KBM-7 (cell line): ENCODE results near the gene JMJD1C.
"Not testable (repeated sequence)": the region's sequence is repeated elsewhere in the genome, so short reads cannot be mapped to it uniquely, and the experiment has no call there.

Experiments used
- DNase-seq: peaks from one replicate; pipeline ENCODE4 v3.0.0-alpha.2; 2015
- in situ Hi-C: fragments of 300-500 bp; cut with MboI; formaldehyde crosslinking; loops from 2 replicates; pipeline ENCODE4 v1.14.3; 2020; ENCODE audit warnings: low sequenced_read_pairs, low pct_unique_long_range_greater_than_20kb, mixed read lengths

The JMJD1C gene

DNA sequence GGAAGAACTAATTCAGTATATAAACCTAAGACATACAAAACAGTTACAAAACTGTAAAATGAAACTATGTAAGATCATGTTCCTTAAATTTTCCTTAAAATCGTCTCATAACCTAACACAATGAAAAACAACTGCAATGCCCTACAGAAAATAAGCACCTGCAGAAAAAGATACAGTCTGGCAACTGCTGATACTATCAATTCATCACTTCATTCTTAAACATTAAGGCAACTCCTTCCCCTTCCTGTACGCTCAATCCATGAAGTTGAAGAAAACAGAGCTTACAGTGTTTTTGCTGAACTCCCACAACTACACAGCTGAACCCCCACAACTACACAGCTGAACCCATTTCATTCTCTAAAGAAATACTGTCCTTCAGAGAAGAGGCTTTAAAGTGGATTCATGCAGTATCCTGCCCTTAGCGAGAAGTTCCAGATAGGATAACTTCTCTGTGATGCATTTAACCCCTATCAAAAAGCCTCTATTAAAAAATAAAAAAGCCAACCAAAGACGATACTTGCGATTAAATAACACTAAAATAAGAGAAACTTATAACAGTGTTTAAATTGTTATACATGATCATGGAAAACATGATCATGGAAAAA, 50.0 kb downstream of the JMJD1C start:
- in situ Hi-C loops = no loop called here
- DNase-seq = no peak

DNA sequence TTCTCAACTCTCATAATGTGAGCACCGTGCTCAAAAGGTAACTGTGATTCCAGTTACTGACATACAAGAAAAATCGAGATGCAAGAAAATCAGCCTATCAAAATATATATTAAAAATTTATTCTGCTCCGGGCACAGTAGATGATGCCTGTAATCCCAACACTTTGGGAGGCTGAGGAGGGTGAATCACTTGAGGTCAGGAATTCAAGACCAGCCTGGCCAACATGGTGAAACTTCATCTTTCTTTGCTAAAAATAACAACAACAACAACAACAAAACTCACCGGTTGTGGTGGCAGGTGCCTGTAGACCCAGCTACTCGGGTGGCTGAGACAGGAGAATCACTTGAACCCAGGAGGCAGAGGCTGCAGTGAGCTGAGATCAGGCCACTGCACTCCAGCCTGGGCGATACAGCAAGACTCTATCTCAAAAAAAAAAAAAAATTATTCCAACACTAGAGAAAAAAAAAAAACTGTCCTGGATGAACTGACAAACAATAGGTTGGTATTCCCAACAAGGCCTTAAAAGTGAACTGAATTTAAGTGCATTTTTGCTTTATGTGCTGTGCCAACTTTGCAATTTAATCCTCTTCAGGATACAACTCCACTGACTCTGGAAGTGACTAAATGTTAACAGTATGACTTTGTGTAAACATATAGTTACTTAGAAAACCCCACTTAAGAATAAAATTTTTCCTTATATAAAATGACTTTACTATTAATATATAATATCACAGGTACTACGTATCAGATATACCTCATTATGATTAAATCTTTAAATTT, 51.1 kb downstream of the JMJD1C start:
- in situ Hi-C loops = no loop called here
- DNase-seq = no peak

DNA sequence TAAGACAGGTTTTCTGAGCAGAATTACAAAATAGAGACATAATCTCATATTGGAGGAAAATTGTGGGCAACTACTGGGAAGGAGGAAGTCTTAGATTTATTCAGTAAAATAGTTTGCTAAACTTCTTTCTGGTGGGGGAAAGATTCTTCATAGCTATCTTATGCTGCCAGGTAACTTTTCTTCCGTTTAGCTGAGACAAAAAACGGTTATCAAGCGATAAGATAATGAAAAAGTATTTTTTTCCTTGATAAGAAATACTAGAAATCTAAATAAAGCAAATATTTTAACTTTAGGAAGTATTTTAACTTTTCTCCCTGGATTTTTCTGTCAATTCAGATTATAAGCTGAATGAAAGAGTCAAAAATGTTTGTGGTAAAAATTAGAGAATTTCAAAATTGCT, 52.3 kb downstream of the JMJD1C start:
- in situ Hi-C loops = no loop called here
- DNase-seq = no peak

DNA sequence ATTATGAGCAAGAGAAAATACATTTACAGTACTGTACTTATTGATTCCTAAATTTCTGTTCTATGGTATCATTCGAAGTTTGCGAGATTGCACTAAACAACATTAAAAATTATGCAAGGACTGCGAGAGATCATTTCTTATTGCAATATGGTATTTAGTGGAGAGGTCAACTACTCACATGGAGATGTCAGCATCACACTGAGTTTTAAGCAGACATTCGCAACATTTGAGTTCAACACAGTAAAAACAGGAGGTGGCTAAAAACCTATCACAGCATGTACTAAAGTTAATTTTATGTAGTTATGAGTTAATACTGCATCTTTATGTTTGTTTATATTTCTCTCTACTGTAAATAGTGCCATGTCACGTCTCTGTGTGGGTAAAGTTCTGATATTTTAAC, 53.5 kb downstream of the JMJD1C start:
- DNase-seq = no peak
- in situ Hi-C loops = no loop called here

DNA sequence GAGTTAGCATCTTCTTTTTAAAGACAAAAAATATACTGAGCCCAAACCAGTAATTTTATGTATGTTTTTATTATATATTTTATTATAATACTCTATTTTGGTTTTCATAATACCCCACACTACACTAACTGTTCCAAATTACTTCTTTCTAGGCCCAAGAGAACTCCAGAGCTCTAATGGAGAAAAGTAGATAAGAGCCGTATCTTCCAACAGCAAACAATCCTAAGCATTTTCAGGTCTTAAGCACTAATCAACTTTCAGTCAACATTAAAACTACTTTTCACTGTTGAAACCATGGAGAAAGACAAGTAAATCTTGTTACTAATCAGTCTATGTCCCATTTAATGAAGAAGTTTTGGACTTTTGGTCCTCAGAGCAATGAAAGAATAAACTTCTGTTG, 55.1 kb downstream of the JMJD1C start:
- in situ Hi-C loops = no loop called here

DNA sequence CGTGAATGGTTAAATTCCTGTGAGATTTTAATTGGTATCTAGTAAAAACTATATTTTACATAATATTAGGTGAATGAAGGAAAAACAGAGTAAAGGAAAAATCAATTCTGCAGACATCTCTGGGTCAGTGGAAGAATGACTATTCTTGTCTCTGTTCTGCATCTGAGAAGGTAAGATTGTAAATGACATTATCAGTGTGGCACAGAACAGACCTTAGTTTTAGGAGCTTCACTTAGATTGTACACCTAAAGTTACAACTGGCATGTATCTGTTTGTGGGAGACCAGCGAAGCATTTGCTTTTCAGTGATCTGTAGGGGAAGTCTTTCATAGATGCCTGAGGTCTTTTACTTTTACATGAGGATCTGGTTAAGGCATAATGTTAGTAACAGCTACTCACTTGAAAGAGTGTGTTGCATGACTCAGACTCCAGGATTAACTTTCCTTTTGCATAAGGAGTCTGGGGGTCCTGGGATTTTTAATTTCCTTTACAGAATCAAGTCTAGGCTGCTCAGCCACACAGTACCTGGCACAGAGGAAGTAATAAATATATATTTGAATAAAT, 56.2 kb downstream of the JMJD1C start:
- DNase-seq = no peak
- in situ Hi-C loops = no loop called here

More for the DNA sequence above, 55.1 kb downstream of the JMJD1C start:
- no peak for DNase-seq

DNA sequence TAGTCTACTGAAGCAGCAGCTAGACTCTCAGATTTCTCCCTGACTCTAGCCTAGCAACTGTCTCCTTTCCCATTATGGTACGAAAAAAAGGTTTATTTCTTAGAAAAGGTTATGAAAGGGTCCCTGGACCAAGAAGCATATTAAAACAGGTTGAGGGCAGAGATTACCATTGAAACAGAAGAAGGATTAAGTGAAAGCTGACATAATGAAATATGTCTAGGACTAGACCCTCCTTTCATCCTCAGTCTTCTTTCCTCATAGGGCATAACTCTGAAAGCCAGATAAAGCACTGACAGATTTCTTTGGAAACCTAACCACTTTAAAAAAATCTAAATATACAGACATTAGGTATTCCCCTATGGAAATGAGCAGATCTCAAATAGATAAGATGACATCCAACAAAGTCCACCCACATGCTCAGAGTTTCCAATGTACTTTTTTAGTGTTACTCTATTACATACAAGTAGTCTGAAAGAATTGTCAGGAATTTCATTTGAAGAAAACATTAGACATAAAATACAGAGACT, 58.6 kb downstream of the JMJD1C start:
- no peak for DNase-seq
- in situ Hi-C loops = no loop called here

DNA sequence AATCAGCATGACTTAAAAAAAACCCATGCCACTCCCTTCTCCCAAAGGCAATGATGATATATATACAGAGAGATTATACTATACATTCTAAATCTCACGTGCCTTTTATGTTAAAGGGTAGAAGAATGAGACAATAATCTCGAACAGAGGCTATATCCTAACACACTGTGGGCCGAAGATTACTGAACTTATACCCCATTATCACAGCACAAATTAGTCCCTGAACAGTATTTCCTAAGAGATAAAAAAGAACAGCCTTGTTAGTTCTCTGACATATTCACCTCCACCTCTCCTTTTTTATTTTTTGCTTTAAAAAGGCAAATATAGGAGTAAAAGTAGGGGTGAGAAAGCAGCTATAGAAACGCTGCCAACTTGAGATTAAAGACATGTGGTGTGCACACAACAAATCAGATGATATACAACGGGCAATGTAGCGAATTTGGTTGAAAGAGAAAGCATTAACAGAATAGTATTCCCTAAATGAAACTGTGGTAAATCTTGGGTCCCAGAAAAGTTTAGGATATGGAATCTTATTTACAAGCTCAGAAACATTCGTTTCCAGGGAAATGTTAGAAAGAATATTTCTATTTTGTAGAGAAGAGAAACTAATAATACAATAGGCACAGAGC, 69.5 kb downstream of the JMJD1C start:
- no peak for DNase-seq
- in situ Hi-C loops = no loop called here

DNA sequence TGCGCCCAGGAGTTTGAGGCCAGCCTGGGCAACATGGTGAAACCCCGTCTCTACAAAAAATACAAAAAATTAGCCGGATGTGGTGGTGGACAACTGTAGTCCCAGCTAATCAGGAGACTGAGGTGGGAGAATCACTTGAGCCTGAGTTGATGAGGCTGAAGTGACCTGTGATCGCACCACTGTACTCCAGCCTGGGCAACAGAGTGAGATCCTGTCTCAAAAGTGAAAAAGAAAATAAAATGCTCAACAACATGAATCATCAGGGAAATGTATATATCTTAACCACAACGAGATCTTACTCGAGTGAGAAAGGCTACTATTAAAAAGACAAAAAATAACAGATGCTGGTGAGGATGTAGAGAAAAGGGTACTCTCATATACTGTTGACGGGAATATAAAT, 72.7 kb downstream of the JMJD1C start:
- in situ Hi-C loops = no loop called here
- no peak for DNase-seq

DNA sequence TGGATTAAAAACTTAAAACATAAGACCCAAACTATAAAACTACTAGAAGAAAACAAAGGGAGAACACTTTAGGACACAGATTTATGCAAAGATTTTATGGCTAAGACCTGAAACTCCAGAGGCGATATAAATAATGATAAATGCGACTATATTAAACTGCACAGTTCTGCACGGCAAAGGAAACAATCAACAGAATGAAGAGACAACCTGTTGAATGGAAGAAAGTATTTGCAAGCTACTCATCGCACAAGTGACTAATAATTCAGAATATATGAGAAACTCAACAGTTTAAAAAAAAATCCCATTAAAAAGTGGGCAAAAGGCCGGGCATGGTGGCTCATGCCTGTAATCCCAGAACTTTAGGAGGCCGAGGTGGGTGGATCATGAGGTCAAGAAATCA, 73.6 kb downstream of the JMJD1C start:
- no peak for DNase-seq
- in situ Hi-C loops = no loop called here

DNA sequence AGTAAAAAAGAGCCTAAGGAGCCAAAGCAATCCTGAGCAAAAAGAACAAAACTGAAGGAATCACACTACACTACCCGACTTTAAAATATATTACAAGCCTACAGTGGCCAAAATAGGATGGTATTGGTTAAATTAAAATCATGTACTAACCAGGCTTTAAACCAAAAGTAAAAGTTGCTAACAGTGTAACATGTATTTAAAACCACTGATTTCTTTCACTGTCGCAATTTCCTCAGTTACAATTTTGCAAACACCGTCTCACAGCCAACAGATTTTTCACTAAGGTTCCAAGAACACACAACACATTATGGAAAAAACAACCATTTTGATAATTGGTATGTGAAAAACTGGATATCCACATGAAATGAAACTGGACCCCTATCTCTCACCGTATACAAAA, 74.0 kb downstream of the JMJD1C start:
- DNase-seq = no peak
- in situ Hi-C loops = no loop called here

DNA sequence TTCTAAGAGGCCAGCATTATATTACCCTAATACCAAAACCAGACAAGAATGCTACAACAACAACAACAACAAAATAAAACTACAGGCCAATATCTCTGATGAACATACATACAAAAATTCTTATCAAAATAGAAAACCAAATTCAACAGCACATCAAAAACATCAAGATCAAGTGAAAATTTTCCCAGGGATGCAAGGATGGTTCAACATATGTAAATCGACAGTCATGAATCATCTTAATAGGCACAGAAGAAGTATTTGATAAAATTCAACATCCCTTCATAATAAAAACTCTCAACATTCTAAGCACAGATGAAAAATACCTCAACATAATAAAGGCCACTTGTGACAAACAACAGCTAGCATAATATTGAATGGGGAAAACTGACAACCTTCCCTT, 75.3 kb downstream of the JMJD1C start:
- in situ Hi-C loops = no loop called here
- no peak for DNase-seq

DNA sequence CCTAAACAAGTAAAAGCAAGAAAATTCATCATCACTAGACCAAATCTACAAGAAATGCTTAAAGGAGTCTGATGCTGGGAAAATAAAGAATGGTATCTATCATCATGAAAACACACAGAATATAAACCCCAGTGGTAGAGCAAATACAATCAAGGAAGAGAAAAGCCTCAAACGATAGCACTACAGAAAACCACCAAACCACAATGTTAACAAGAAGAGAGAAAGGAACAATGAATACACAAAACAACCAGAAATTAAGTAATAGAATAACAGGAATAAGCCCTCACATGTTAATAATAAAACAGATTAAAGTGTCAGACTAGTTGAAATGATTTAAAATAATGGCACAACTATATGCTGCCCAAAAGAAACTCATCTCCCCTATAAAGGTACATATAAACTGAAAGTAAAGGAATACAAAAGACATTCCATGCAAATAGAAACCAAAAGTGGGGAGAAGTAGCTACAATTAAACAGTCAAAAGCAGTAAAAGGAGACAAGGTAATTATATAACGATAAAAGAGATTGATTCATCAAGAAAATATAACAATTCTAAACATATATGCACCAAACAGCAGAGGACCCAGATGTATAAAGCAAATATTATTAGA, 77.3 kb downstream of the JMJD1C start:
- in situ Hi-C loops = no loop called here
- DNase-seq = peak; percentile 28

DNA sequence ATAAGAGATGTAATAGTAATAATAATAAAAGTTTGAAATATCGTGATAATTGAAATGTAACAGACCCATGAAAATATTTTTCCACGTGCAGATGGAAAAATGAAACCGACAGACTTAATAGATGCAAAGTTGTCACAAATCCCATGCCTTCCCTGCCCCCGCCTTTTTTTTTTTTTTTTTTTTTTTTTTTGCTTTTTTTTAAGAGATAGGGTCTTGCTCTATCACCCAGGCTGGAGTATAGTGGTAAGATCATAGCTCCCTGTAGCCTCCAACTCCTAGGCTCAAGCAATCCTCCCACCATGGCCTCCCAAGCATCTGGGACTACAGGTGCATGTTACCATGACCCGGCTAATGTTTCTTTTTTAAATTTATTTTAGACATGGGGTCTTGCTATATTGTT, 80.5 kb downstream of the JMJD1C start:
- DNase-seq = no peak
- in situ Hi-C loops = no loop called here

DNA sequence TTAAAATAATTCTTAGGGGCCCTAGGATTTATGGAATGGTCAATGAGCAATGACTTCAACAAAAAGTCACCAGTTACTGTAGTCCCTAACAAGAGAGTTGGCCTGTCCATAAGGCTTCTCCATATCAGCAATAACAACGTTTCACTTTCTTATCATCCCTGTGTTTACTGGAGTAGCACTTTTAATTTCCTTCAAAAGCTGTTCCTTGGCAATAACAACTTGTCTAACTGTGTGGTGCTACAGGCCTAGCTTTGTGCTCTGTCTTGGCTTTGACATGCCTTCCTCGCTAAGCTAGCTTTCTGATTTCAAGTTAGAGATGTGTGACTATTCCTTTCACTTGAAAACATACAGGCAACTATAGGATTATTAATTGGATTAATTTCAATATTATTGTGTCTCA, 81.1 kb downstream of the JMJD1C start:
- no peak for DNase-seq
- in situ Hi-C loops = no loop called here

DNA sequence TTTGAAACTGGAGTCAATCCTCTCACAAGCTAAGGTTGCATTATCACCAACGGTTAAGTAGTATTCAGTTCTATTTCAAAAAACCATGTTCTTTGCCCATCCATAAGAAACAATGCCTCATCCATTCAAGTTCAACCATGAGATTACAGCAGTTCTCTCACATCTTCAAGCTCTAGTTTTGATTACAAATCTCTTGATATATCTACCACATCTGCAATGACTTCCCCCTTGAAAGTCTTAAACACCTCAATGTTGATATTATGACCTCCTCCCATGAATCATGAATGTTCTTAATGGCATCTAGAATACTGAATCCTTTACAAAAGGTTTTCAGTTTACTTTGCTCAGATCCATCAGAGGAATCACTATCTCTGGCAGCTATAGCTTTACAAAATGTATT, 81.8 kb downstream of the JMJD1C start:
- in situ Hi-C loops = no loop called here
- no peak for DNase-seq

DNA sequence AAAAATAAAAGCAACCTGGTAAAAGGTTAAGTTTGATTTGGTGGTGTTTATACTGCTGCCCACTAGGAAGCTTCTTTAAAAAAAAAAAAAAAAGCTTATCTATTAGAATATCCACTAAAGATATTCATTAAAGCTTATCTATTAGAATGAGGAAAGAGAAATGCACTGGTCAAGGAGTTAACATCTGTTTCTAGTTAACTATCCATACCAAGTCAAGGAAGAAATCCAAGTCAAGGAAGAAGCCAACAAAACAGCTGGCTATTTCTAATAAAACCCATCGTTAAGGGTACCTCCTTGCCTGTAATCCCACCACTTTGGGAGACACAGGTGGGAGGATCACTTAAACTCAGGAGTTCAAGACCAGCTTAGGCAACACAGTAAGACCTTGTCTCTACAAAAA, 82.6 kb downstream of the JMJD1C start:
- in situ Hi-C loops = no loop called here
- no peak for DNase-seq

DNA sequence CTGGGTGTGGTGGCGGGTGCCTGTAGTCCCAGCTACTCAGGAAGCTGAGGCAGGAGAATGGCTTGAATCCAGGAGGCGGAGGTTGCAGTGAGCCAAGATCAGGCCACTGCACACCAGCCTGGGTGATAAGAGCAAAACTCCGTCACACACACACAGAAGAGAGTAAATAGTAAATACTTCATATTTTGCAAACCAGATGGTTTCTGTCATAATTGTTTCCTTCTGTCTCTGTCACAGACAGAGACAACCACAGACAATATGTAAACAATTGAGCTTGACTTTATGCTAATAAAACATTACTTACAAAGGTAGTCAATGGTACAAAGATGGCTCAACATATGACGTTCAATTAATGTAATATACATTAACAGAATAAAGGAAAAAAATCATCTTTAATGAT, 83.7 kb downstream of the JMJD1C start:
- in situ Hi-C loops = no loop called here
- DNase-seq = no peak

DNA sequence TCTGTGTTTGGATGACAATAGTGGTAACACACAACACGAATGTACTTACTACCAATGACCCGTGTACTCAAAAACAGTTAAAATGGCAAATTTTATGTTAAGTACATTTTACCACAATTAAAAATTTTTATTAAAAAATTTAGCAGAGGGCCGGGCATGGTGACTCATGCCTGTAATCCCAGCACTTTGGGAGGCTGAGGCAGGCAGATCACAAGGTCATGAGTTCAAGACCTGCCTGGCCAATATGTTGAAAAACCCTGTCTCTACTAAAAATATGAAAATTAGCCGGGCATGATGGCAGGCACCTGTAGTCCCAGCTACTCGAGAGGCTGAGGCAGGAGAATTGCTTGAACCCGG, 88.5 kb downstream of the JMJD1C start:
- in situ Hi-C loops = not testable (repeated sequence)

More for the DNA sequence above, 88.5 kb downstream of the JMJD1C start:
- not testable (repeated sequence) for DNase-seq
